Ammon's horn (tissue), 1 donor: Measurements from ENCODE around the gene TRERF1.

Experiments
- DNase-seq: peaks from one replicate; pipeline ENCODE4 v3.0.0-alpha.2; 2016; ENCODE audit warnings: low spot score

TRERF1 gene

DNA sequence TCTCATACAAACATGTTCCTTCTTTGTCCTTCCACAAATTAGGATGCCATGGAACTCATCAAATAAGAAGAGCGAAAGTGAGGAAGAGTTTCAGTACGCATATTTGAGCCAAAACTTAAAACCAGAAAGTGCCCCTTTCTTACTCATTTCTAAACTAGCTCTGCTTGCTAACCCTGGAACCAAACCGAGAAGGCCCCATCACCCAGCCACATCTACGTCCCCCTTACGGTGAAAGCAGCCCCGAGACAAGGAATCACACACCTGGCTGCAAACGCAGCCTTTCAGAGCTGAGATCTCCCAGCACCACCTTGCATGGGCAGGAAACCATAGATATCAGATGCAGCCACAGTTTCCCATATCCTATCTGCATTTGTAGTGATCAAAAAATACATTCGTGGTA, 28.5 kb downstream of the TRERF1 start:
- DNase-seq, result no peak

GRCh38 chr6:42420741-42421140, 31.0 kb downstream of the TRERF1 start:
- no peak for DNase-seq

DNA sequence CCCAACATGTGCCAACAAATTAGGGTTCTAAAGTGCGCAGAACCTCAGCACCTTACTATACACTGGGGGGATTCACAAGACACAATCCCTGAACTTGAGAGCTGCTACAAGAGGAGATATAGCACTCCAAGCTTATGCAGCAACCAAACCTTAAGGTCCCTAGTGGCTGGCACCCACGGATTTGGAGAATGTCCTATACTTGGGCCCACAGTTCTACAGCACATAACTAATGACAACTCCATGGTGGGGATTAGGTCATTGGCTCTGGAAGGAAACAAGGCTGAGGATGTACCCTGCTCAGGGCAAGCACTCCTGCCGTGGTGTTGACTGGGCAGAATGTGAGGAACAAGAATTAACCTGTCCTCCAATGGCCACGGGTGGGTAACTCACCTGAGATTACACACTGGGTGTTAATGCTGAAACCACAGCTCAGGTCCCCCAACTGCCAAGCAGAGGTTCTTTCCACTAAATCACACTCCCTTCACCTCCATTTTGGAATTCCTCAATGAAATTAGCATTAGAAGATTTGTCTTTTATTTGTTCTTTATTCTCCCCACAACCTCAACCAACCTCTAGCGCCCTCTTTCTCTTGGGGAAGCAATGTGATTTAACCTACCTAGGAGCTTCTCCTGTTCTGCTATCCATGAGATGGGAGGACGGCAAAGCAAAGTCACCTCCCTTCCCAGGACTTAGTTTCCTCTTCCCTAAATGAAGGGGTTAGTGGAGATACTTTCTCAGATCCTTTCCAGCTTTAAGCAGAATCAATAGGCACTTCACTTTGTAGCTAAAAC, 32.0 kb downstream of the TRERF1 start:
- no peak for DNase-seq

- no peak for DNase-seq
Measured at GRCh38 chr6:42418724-42419123, 33.0 kb downstream of the TRERF1 start.

- no peak for DNase-seq
Measured at GRCh38 chr6:42417641-42418112, 34.0 kb downstream of the TRERF1 start.

DNA sequence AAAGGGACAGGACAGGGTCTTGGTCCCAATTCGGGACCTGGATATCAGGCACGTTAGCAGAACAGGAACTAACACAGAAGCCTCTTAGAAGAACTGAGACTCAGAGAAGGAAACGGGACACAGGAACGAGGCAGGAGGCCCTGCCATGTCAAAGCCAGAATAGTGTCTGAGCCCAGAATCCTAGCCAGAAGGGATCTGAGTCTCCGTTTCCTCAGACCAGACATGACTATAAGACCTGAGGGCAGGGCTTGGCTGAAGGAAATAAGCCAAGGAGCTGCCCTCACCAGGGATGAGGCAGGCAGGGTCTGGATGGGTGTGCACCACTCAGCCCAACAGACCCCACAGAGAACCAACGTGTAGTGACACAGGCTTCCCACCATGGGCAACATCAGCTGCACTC, 40.3 kb downstream of the TRERF1 start:
- peak; percentile 27 for DNase-seq

DNA sequence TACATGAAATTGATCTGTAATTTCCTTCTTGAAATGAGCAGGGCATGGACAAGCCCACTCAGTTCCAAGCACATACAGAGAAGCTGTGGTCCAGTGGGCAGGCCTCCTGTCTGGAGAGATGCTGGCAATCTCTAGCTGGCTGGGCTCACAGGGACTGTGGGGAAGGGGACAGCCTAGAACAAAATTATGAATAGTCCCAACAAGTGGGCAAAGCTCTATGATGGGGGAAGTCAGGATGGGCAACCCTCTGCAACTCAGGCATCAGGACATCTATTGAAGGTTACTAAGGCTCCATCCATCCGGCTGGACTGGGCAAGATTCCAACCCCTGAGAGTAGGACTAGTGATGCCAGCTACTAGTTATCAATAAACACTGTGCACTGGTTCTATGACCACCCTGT, 40.9 kb downstream of the TRERF1 start:
- no peak for DNase-seq

DNA sequence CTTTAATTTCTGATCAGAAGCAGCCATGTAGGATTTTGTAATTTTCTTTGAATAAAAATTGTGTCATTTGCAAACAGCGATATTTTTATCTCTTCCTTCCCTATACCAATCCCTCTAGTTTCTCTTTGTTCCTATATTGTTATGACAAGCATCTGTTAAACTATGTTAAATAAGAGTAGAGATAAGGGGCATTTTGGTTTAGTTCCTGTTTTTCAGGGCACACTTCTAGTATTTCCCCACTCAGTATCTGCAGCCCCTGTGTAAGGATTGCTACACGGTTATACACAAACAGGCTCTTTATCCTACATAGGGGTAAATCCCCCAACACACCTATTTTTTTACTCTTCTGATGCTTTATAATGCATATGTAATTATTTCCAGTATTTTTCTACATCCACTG, 42.1 kb downstream of the TRERF1 start:
- no peak for DNase-seq

GRCh38 chr6:42407379-42407778, 44.3 kb downstream of the TRERF1 start:
- DNase-seq, result no peak

DNA sequence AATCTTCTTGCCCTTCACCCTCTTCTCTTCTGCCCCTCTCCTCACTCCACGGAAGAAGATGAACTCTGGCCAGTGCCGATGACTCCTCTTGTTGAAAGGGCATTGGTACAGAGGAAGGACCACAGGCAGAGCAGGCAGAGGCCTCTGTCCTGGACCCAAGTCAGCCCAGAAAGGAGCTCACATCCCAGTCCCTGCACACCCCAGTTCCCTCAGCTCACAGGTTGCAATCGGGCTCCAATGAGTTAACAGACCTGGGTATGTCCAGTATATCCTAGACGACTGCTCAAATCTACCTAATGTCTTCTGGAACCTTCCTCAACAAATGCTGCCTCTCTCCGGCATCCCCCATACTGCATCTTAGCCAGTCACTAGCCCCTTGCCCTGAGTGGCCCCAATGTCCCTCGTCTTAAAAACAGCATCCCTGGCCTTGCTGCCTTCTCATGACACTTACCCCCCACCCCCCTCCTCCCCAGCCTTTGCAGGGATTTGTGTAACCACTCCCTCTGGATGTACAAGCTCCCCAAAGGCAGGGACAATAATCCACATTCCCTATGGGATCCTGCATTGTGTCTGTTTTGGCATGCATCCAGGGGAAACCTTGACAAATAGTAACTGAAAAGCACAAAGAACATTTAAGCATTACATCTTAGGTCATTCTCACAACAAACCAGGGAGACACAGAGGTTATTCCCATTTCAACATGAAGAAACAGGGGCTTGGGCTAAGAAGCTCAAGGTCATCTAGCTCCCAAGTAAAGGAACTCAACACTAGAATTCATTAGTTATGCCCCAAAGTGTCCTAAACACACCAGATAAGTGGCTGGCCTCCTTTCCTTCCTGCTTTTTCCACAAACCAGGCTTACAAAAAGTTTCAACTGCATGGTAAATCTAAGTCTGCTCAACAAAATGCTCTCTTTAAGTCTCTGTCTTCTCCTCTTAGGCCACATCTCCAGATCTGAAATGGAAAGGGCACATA, 45.1 kb downstream of the TRERF1 start:
- DNase-seq, result no peak

- DNase-seq, result no peak
Measured at GRCh38 chr6:42405021-42405420, 46.7 kb downstream of the TRERF1 start.

DNA sequence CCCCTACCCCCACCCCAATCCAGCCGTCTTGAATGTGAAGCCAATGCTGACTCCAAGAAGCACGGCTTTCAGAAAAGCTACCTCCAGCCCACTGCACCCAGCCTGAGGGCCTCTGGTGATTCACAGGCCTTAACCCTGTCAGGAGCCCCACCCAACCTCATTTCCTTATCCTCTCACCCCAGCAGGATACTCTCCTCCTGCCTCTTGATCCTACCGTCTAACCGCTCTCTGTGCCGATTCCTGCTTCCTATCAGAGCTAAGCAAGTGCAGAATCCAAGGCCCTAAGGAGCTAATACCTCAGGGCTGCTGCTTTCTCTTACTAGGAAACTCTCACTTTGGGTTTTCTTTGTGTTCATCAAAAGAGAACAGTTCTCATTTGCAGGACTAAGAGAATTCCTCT, 47.2 kb downstream of the TRERF1 start:
- DNase-seq, result no peak

- no peak for DNase-seq
Measured at GRCh38 chr6:42403831-42404230, 47.9 kb downstream of the TRERF1 start.

DNA sequence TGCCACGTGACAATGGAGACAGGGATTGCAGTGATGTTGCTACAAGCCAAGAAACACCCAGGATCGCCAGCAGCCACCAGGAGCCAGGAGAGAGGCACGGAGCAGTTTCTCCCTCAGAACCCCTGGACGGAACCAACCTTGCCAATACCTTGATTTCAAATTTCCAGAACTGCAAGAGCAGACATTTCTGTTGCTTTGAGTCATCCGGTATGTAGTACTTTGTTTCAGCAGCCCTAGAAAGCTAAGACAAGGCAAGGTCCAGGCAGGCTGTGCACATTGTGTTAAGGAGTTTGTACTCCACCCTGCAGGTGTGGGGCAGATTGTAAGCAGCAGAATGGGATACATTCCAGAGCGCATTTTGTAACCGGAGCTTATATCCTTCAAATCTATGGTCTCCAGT, 48.3 kb downstream of the TRERF1 start:
- DNase-seq, result no peak

DNA sequence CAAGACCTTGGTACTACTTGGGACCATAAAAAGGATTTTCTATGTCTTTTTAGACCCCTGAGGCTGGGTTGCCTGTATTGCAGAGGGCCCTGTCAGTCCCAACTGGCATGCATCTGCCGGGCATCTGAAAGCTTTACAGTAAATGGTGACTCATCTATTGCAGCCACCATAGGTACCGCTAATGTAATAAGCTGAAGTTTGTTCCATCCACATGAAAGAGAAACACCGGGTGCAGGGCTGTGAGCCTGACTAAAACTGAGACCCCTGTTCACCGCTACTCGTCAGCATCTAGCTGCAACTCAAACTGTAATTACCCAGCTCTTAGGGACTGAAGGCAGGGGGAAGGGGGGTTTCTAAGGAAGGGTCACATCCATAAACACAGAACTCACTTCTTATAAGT, 49.5 kb downstream of the TRERF1 start:
- DNase-seq, result no peak

GRCh38 chr6:42401613-42401951, 50.1 kb downstream of the TRERF1 start:
- DNase-seq, result no peak

DNA sequence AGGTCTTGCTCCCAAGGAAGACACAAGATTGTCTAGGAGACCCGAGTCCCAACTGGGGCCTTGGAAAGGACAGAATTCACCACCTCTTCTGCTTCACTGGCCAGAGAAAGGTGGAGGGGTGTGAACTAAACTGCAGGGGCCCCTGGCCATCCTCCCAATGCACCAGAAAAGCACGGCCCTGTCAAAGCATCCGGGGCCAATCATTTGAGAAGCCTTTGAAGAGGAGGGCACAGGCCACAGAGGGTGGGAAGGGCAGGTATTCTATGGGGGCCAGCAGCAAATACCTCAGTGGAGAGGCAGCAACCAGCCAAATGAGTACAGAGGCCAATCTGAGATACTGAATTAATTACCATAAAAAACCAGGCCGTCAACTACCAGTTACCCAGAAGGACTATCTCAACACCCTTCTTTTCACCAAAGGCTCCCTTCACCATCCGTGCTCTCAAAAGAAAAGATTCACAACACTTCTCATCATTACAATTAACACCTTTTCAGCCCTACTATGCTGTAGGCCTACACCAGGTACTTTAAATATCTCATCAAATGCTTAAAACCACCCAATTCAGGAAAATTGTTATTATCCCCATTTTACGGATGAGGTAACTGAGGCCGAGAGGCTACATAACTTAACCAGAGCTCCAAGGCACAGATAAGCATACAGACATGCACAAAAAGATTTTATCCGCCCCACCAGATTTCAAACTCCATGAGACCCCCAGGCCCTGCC, 50.7 kb downstream of the TRERF1 start:
- no peak for DNase-seq

DNA sequence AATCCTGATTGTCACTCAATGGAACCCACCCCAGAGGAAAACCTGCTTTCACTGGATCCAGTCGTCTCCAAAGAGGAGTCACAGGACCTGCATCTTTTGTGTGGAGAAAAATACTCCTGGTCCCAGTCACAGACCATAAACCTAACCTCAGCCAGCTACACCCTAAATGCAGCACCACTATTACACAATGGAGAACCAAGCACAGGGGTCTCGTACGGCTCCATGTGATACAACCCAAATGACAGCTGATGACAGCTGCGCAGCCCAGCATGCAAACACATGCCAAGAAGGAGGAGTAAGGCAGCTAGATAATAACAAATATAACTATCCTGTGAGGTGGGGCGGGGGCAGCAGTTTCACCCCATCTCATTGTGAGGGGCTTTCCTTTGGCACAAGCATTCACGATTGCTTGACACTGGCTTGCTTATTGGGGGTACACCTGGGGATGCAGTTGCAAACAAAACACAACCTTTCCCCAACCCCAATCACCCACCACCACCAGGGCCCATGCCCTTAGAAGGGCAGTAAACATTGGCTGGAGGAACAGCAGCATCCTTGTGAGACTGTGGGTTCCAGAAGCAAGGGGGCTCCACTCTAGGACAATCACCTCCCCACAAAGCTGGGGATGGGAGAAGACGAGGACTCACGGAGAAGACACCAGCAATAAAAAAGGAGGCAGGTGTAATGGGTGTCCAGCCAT, 51.5 kb downstream of the TRERF1 start:
- DNase-seq, result no peak

DNA sequence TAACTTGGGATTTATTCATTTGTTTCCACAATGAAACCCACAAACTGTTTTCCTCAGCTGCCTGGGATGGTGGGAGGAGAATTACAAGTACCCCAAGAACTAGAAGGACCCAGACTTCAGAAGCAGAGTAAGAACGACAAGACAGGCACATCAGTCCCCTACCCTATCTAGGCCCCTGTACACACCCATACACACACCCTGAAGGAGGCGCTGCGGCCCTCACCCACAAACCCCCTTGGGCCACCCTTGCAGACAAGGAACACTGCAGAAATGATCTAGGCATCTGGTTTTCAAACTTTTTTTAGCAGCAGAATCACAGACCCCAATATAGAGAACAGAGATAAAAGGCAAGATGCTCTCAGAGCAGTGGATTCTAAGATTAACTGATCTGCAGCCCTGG, 55.0 kb downstream of the TRERF1 start:
- DNase-seq, result no peak

GRCh38 chr6:42394881-42395620, 56.7 kb downstream of the TRERF1 start:
- DNase-seq, result peak; percentile 49

- no peak for DNase-seq
Measured at GRCh38 chr6:42394151-42394550, 57.6 kb downstream of the TRERF1 start.
